HepG2 (cell line): ENCODE measurements around the gene IFNAR1.
"Not testable (repeated sequence)": the region's sequence is repeated elsewhere in the genome, so short reads cannot be mapped to it uniquely, and the experiment has no call there.

ENCODE experiments used
- RELA ChIP-seq: sonication (generic); formaldehyde crosslinking; IDR thresholded peaks from 2 replicates; pipeline ENCODE4 v1.4.0; 2020; ENCODE audit warnings: missing genetic modification reagents
- STAT5B ChIP-seq: sonication (generic); formaldehyde crosslinking; IDR thresholded peaks from 2 replicates; pipeline ENCODE4 v1.4.0; 2020; ENCODE audit warnings: missing genetic modification reagents
- YY1 ChIP-seq: IDR thresholded peaks from 2 replicates; pipeline ENCODE4 v1.6.1; 2011; ENCODE audit warnings: low read length, low read depth, moderate library complexity, mild to moderate bottlenecking; ENCODE audit not compliant: insufficient read depth, insufficient replicate concordance
- ZBTB33 ChIP-seq: sonication (generic); formaldehyde crosslinking; IDR thresholded peaks from 2 replicates; pipeline ENCODE4 v1.4.0; 2020; ENCODE audit warnings: missing genetic modification reagents
- ZNF609 ChIP-seq: sonication (generic); formaldehyde crosslinking; IDR thresholded peaks from 2 replicates; pipeline ENCODE4 v1.4.0; 2020; ENCODE audit warnings: mild to moderate bottlenecking, missing genetic modification reagents, borderline replicate concordance

GRCh38 chr21:33379934-33380333, 55.2 kb downstream of the IFNAR1 start:
- TF ChIP-seq ZNF609 (CRISPR knock-in tag); YY1; ZBTB33; STAT5B; RELA: not testable (repeated sequence)
